H1 (cell line): Measurements from ENCODE around the gene KRT72. TPM values are rescaled to one million over a fixed set of nuclear protein-coding genes. Genes with fewer than 3 reads are reported as not detected.

Experiments used
- CTCF ChIA-PET: fragments of 300-600 bp; sonication (Branson Sonifier 250); formaldehyde crosslinking; loops from one replicate; lab custom pipeline; 2021; ENCODE audit not compliant: partially characterized antibody; lab: Charles Lee
- POLR2A ChIA-PET: fragments of 300-600 bp; sonication (Branson Sonifier 250); formaldehyde crosslinking; loops from one replicate; lab custom pipeline; 2021; ENCODE audit warnings: inconsistent platforms; ENCODE audit not compliant: partially characterized antibody; lab: Charles Lee
- DNase-seq, 2 experiments: peaks; one replicate each; pipeline versions ENCODE4 v3.0.0 to v3.0.0-alpha.2; 2010 to 2022; ENCODE audit warnings: low spot score in 2 of 2, low read depth in 1 of 2, mixed read lengths in 1 of 2
- FAIRE-seq: peaks from 2 replicates; lab custom pipeline; 2011; peaks lifted over from hg19 to GRCh38; lab: Jason Lieb, UNC
- H2AFZ ChIP-seq: 2 replicates; pipeline ENCODE4 v1.8.1; 2012; ENCODE audit warnings: low read length, inconsistent platforms
- H2AK5ac ChIP-seq: 2 replicates; pipeline ENCODE4 v1.6.1; 2013; ENCODE audit warnings: low read depth, low read length
- H2BK120ac ChIP-seq: replicated peaks from 2 replicates; pipeline ENCODE3; 2013; ENCODE audit warnings: low read depth, low read length, inconsistent platforms
- H2BK12ac ChIP-seq: 2 replicates; pipeline ENCODE4 v1.6.1; 2013; ENCODE audit warnings: low read depth, low read length
- H2BK15ac ChIP-seq: 2 replicates; pipeline ENCODE4 v1.6.1; 2013; ENCODE audit warnings: low read length
- H2BK20ac ChIP-seq: 2 replicates; pipeline ENCODE4 v1.6.1; 2013; ENCODE audit warnings: low read length
- H2BK5ac ChIP-seq: 2 replicates; pipeline ENCODE4 v1.6.1; 2013; ENCODE audit warnings: low read depth, low read length
- H3K14ac ChIP-seq: 2 replicates; pipeline ENCODE4 v1.6.1; 2013; ENCODE audit warnings: inconsistent platforms; ENCODE audit not compliant: insufficient read length
- H3K18ac ChIP-seq: 2 replicates; pipeline ENCODE4 v1.6.1; 2013; ENCODE audit warnings: low read length; ENCODE audit errors: extremely low read depth
- H3K23ac ChIP-seq: 2 replicates; pipeline ENCODE4 v1.6.1; 2013; ENCODE audit warnings: inconsistent platforms; ENCODE audit not compliant: insufficient read length
- H3K23me2 ChIP-seq: 2 replicates; pipeline ENCODE4 v1.6.1; 2013; ENCODE audit warnings: low read depth, low read length
- H3K27ac ChIP-seq: 2 replicates; pipeline ENCODE4 v1.6.1; 2011; ENCODE audit warnings: low read depth, low read length, inconsistent platforms
- H3K27me3 ChIP-seq, 4 experiments: replicated peaks in 1 of 4; 1 replicate in 1 of 4; 2 replicates in 3 of 4; pipeline versions ENCODE4 v1.6.1 to v1.8.1; 2011 to 2013; ENCODE audit warnings: low read length in 3 of 4, mild to moderate bottlenecking in 3 of 4, inconsistent platforms in 2 of 4, mixed read lengths in 2 of 4, moderate library complexity in 1 of 4; ENCODE audit not compliant: control insufficient read depth in 3 of 4, insufficient read depth in 3 of 4; ENCODE audit errors: extremely low read depth in 1 of 4
- H3K36me3 ChIP-seq, 4 experiments: 2 replicates each; pipeline versions ENCODE4 v1.6.1 to v1.8.1; 2011 to 2013; ENCODE audit warnings: mild to moderate bottlenecking in 4 of 4, low read length in 3 of 4, moderate library complexity in 2 of 4, control low read depth in 1 of 4, inconsistent platforms in 1 of 4; ENCODE audit not compliant: insufficient read depth in 4 of 4, control insufficient read depth in 2 of 4
- H3K4ac ChIP-seq: replicated peaks from 2 replicates; pipeline ENCODE3; 2013; ENCODE audit warnings: low read length, low read depth, mixed read lengths, inconsistent platforms; ENCODE audit not compliant: insufficient read length
- H3K4me1 ChIP-seq, 4 experiments: replicated peaks in 1 of 4; 1 replicate in 1 of 4; 2 replicates in 3 of 4; pipeline versions ENCODE4 v1.6.1 to v1.8.1; 2011 to 2013; ENCODE audit warnings: low read length in 3 of 4, inconsistent platforms in 2 of 4, mixed read lengths in 1 of 4; ENCODE audit not compliant: insufficient read depth in 4 of 4, control insufficient read depth in 3 of 4
- H3K4me2 ChIP-seq, 2 experiments: 2 replicates each; pipeline versions ENCODE4 v1.6.1 to v1.8.1; 2011 to 2013; ENCODE audit warnings: low read depth in 2 of 2, low read length in 2 of 2, control low read depth in 1 of 2, inconsistent platforms in 1 of 2, mild to moderate bottlenecking in 1 of 2; ENCODE audit not compliant: insufficient read depth in 1 of 2
- H3K4me3 ChIP-seq, 4 experiments: fragments of 200-600, 300-600 bp in 1 of 4; sonication (generic), shearing (Covaris generic), sonication (Bioruptor Twin) in 1 of 4; 2 replicates each; pipeline versions ENCODE4 v1.5.1 to v1.8.1; 2011 to 2016; ENCODE audit warnings: low read length in 4 of 4, low read depth in 3 of 4, control low read depth in 2 of 4, inconsistent platforms in 2 of 4, mild to moderate bottlenecking in 2 of 4, mixed read lengths in 1 of 4, moderate library complexity in 1 of 4; ENCODE audit not compliant: insufficient read depth in 2 of 4; ENCODE audit errors: extremely low read depth in 1 of 4
- H3K56ac ChIP-seq: replicated peaks from 2 replicates; pipeline ENCODE3; 2013; ENCODE audit warnings: low read depth, mild to moderate bottlenecking, mixed read lengths, low read length, inconsistent platforms; ENCODE audit not compliant: insufficient read length
- H3K79me1 ChIP-seq: 2 replicates; pipeline ENCODE4 v1.6.1; 2013; ENCODE audit warnings: low read depth, low read length, control low read depth
- H3K79me2 ChIP-seq, 2 experiments: 2 replicates each; pipeline versions ENCODE4 v1.6.1 to v1.8.1; 2012 to 2013; ENCODE audit warnings: low read length in 2 of 2, mild to moderate bottlenecking in 2 of 2, inconsistent platforms in 1 of 2; ENCODE audit not compliant: insufficient read depth in 2 of 2, control insufficient read depth in 1 of 2
- H3K9ac ChIP-seq, 4 experiments: replicated peaks in 1 of 4; 1 replicate in 1 of 4; 2 replicates in 3 of 4; pipeline versions ENCODE4 v1.6.1 to v1.8.1; 2011 to 2013; ENCODE audit warnings: low read depth in 3 of 4, low read length in 3 of 4, control low read depth in 2 of 4, mild to moderate bottlenecking in 2 of 4, moderate library complexity in 2 of 4, inconsistent platforms in 1 of 4; ENCODE audit errors: extremely low read depth in 1 of 4
- H3K9me3 ChIP-seq, 2 experiments: 2 replicates each; pipeline versions ENCODE4 v1.6.1 to v1.8.1; 2012 to 2013; ENCODE audit warnings: mild to moderate bottlenecking in 2 of 2, moderate library complexity in 2 of 2, control low read depth in 1 of 2, inconsistent platforms in 1 of 2, low read depth in 1 of 2, low read length in 1 of 2, mixed read lengths in 1 of 2; ENCODE audit not compliant: insufficient read depth in 2 of 2
- H4K20me1 ChIP-seq, 2 experiments: replicated peaks in 1 of 2; 2 replicates each; pipeline versions ENCODE3 to v1.8.1; 2011 to 2013; ENCODE audit warnings: inconsistent platforms in 2 of 2, low read length in 2 of 2, mild to moderate bottlenecking in 1 of 2; ENCODE audit not compliant: insufficient read depth in 2 of 2, control insufficient read depth in 1 of 2
- H4K5ac ChIP-seq: 2 replicates; pipeline ENCODE4 v1.6.1; 2013; ENCODE audit warnings: low read length, low read depth, mixed read lengths, inconsistent platforms; ENCODE audit not compliant: insufficient read length
- H4K8ac ChIP-seq: 2 replicates; pipeline ENCODE4 v1.8.0; 2013; ENCODE audit warnings: mild to moderate bottlenecking, moderate library complexity, low read length, inconsistent platforms; ENCODE audit not compliant: insufficient read depth; ENCODE audit errors: extremely low read depth
- H4K91ac ChIP-seq: replicated peaks from 2 replicates; pipeline ENCODE3; 2013; ENCODE audit warnings: low read length, mixed read lengths, inconsistent platforms; ENCODE audit not compliant: insufficient read length
- BACH1 ChIP-seq: IDR thresholded peaks from 2 replicates; pipeline ENCODE4 v1.6.1; 2012; ENCODE audit warnings: low read length, improper control_type of control experiment
- EGR1 ChIP-seq: IDR thresholded peaks from 2 replicates; pipeline ENCODE4 v1.6.1; 2011; ENCODE audit warnings: low read depth, low read length, borderline replicate concordance
- TCF12 ChIP-seq: IDR thresholded peaks from 2 replicates; pipeline ENCODE4 v1.6.1; 2011; ENCODE audit warnings: low read depth, mild to moderate bottlenecking, low read length
- WGBS, 2 experiments: shearing (Covaris generic) in 1 of 2; methylation state at CpG; one replicate each; pipeline versions ENCODE4 v1.1.6 to v1.1.7; 2013 to 2015; ENCODE audit warnings: low lambda C conversion rate in 2 of 2, mixed read lengths in 2 of 2, inconsistent platforms in 1 of 2, low coverage in 1 of 2, missing lambda C conversion rate in 1 of 2; ENCODE audit not compliant: insufficient replicate concordance in 2 of 2, insufficient coverage in 1 of 2, insufficient read length in 1 of 2; ENCODE audit errors: extremely low coverage in 1 of 2, missing lambda C conversion rate in 1 of 2; 5-methylcytosine and 5-hydroxymethylcytosine counted together
- polyA plus RNA-seq, 7 experiments: library from polyadenylated mRNA; depleted of rRNA in 3 of 7; stranded (reverse) in 5 of 7; unstranded in 2 of 7; fragments of >200 nt in 5 of 7; fragments of 200-250 nt in 2 of 7; gene quantifications; 1 replicate in 5 of 7; 2 replicates in 1 of 7; 4 replicates in 1 of 7; pipeline versions ENCODE4 v1.2.1 to v1.2.3, GENCODE V29; 2011 to 2013; ENCODE audit warnings: missing spikeins in 2 of 7, mixed read lengths in 2 of 7
- total RNA-seq: library from RNA; stranded (reverse); fragmentation: NEBNext Ultra II Directional; extraction: Animal tissue kit (Norgen Biotek cat#: 25700); gene quantifications from 2 replicates; pipeline ENCODE4 v1.2.1, GENCODE V29; 2021

Gene KRT72
- total and polyA plus RNA-seq, 2 of the 8 experiments (the other 6 are each of a cell fraction or from before 2014, with no cell fraction given), result not detected

DNA sequence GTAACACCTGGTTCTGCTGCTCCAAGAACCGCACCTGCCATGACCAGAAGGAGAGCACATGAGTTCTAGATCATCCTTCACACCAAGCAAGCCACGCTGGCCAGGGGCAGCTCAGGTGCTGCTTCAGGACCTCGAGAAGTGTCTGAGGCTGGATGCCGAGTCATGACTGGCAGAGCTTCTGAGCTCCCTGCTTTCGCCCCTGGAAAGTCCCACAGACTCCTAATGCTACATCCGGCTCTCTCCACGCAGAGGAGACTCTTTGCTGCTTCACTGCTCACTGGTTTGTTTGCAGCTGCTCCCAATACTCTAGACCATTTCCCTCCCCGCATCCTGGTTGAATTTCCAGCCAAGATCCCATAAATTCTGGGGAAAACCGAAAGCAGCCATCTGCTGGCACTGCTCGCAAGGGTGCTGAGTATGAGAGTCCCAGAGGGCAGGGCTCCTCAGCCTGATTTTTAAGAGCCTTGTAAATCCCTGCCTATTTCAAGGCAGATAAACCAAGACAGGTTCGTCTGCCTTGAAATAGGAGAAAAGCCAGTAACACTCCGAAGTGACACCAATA lies 49.3 kb upstream of the KRT72 start:
- no peaks in the 10 kb centered on the region for H3K79me1 ChIP-seq
- no peak overlapping the region for H4K91ac ChIP-seq
- peaks cover 0 to 6% of the 10 kb centered on the region in 2 experiments; a peak in 1 of 4 replicates for H3K9me3 ChIP-seq
- POLR2A ChIA-PET, result no interaction called here
- no peak overlapping the region for H2BK120ac ChIP-seq
- 93% methylated on average over 12 of the region's 12 CpGs; no CpG with 5 or more reads in 1 of the 2 experiments for WGBS, 2 experiments
- no peak overlapping the region for H2AK5ac ChIP-seq
- no peak overlapping the region for H3K56ac ChIP-seq
- H4K8ac ChIP-seq, result no peak overlapping the region
- no peak overlapping the region for H2BK20ac ChIP-seq
- CTCF ChIA-PET, result interaction anchor here (0.7 to 1.9 kb wide), 8 partner anchors 10 to 256 kb away, joined by 3 to 4 read pairs (median 3); no protein-coding TSS in a partner anchor
- no peaks in the 10 kb centered on the region for H3K27me3 ChIP-seq
- no peaks in the 10 kb centered on the region for H4K20me1 ChIP-seq
- H4K5ac ChIP-seq, result no peak overlapping the region
- no peaks in the 10 kb centered on the region for H3K4me1 ChIP-seq
- no peak overlapping the region for H2BK5ac ChIP-seq
- DNase-seq (no peak), FAIRE-seq (no peak)
- H2BK15ac ChIP-seq, result no peak overlapping the region
- no peaks in the 10 kb centered on the region for H3K79me2 ChIP-seq
- H3K4ac ChIP-seq, result no peak overlapping the region
- no peak overlapping the region for H3K27ac ChIP-seq
- H3K4me3 ChIP-seq, result no peak overlapping the region
- H2AFZ ChIP-seq, result no peak overlapping the region
- H3K4me2 ChIP-seq, result no peak overlapping the region
- H3K36me3 ChIP-seq, result no peaks in the 10 kb centered on the region
- no peaks in the 10 kb centered on the region for H3K23me2 ChIP-seq
- H3K23ac ChIP-seq, result no peak overlapping the region
- H2BK12ac ChIP-seq, result no peak overlapping the region
- H3K9ac ChIP-seq, result no peak overlapping the region
- no peak overlapping the region for H3K18ac ChIP-seq
- no peak for TF ChIP-seq TCF12
- no peak for TF ChIP-seq BACH1
- no peak for TF ChIP-seq EGR1
- H3K14ac ChIP-seq, result no peak overlapping the region
